Measurements from ENCODE around the gene MZF1.
A peak's percentile ranks its signal among the peaks of the same experiment; 100 is the strongest.

The MZF1 gene

GRCh38 chr19:58572818-58573657 is at the start of gene MZF1:
Gene MZF1 (minus strand): TSS chr19:58573335. CDS start chr19:58571389, 1,946 bp downstream.
- peak; percentile 100 for DNase-seq

- peak; percentile 20 for DNase-seq
These were observed 34.1 kb upstream of the MZF1 start for GRCh38 chr19:58607213-58607612.

- peak; percentile 23 for DNase-seq
These were observed 33.2 kb upstream of the MZF1 start for GRCh38 chr19:58606251-58606896.

- no peak for DNase-seq
These were observed 13.1 kb upstream of the MZF1 start for GRCh38 chr19:58586133-58586765.

- DNase-seq, result no peak
These were observed 12.5 kb upstream of the MZF1 start for GRCh38 chr19:58585442-58586132.

GRCh38 chr19:58584498-58585441 is 11.6 kb upstream of the MZF1 start:
- no peak for DNase-seq

GRCh38 chr19:58582985-58583384 is 9.8 kb upstream of the MZF1 start:
- no peak for DNase-seq

- peak; percentile 96 for DNase-seq
These were observed 8.3 kb upstream of the MZF1 start for GRCh38 chr19:58581227-58582141.

- DNase-seq, result no peak
These were observed 6.5 kb upstream of the MZF1 start for GRCh38 chr19:58579473-58580142.

- peak; percentile 38 for DNase-seq
These were observed 5.1 kb upstream of the MZF1 start for GRCh38 chr19:58578012-58578925.

GRCh38 chr19:58577581-58577980 is 4.4 kb upstream of the MZF1 start:
- DNase-seq, result peak; percentile 24

- peak; percentile 88 for DNase-seq
These were observed 2.3 kb upstream of the MZF1 start for GRCh38 chr19:58575183-58576041.

- no peak for DNase-seq
These were observed 576 bp upstream of the MZF1 start for GRCh38 chr19:58573658-58574164.

- no peak for DNase-seq
These were observed 913 bp downstream of the MZF1 start for GRCh38 chr19:58572026-58572817.

GRCh38 chr19:58571575-58571947 is 1.6 kb downstream of the MZF1 start:
- DNase-seq, result peak; percentile 18

- peak; percentile 21 for DNase-seq
These were observed 2.2 kb downstream of the MZF1 start for GRCh38 chr19:58570770-58571574.
